Measurements from ENCODE around the gene MRPL4.

DNA sequence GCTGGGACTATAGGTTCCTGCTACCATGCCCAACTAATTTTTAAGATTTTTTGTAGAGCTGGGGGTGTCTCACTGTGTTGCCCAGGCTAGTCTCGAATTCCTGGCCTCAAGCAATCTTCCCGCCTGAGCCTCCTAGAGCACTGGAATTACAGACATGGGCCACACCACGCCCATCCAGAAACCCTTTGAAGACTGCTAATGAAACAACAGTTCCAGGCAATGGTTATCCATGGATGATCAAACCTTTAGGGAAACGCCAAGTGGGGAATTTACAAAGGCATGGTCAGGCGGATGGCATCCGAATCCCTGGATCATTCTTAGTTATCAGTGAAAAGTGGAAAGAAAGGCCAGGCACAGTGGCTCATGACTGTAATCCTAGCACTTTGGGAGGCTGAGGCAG lies 40.3 kb upstream of the MRPL4 start:
- TF ChIP-seq, protein P1, sequence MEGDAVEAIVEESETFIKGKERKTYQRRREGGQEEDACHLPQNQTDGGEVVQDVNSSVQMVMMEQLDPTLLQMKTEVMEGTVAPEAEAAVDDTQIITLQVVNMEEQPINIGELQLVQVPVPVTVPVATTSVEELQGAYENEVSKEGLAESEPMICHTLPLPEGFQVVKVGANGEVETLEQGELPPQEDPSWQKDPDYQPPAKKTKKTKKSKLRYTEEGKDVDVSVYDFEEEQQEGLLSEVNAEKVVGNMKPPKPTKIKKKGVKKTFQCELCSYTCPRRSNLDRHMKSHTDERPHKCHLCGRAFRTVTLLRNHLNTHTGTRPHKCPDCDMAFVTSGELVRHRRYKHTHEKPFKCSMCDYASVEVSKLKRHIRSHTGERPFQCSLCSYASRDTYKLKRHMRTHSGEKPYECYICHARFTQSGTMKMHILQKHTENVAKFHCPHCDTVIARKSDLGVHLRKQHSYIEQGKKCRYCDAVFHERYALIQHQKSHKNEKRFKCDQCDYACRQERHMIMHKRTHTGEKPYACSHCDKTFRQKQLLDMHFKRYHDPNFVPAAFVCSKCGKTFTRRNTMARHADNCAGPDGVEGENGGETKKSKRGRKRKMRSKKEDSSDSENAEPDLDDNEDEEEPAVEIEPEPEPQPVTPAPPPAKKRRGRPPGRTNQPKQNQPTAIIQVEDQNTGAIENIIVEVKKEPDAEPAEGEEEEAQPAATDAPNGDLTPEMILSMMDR (IDR thresholded peaks at IDR 0.05), result no peak
- no peak for TF ChIP-seq POLR2A (IDR thresholded peaks at IDR 0.05)

All from breast epithelium (tissue), 3 donors.